ENCODE data around the gene PIM2. TPM values are rescaled to one million over a fixed set of nuclear protein-coding genes. Genes with fewer than 3 reads are reported as not detected.

The PIM2 gene
- total RNA-seq, 1 donor from 2014 or later, result 13.1 TPM

GRCh38 chrX:48942895-48943294, 24.1 kb upstream of the PIM2 start:
- TF ChIP-seq CTCF (conservative IDR thresholded peaks at IDR 0.05; ENCODE audit: low read depth, low read length), result no peak
- no peak overlapping the region for H3K4me3 ChIP-seq (ENCODE audit: low read depth, low read length)
- DNase-seq (ENCODE audit: low read depth), result no peak

- no peak overlapping the region for H3K4me3 ChIP-seq (ENCODE audit: low read depth, low read length)
- DNase-seq (ENCODE audit: low read depth), result no peak
- TF ChIP-seq CTCF (conservative IDR thresholded peaks at IDR 0.05; ENCODE audit: low read depth, low read length), result no peak
These were observed 21.7 kb upstream of the PIM2 start for GRCh38 chrX:48940404-48940955.

GRCh38 chrX:48939524-48940228, 20.9 kb upstream of the PIM2 start:
- H3K4me3 ChIP-seq (ENCODE audit: low read depth, low read length), result no peak overlapping the region
- TF ChIP-seq CTCF (conservative IDR thresholded peaks at IDR 0.05; ENCODE audit: low read depth, low read length), result no peak
- no peak for DNase-seq (ENCODE audit: low read depth)

GRCh38 chrX:48938721-48939425, 20.0 kb upstream of the PIM2 start:
- DNase-seq (ENCODE audit: low read depth), result no peak
- H3K4me3 ChIP-seq (ENCODE audit: low read depth, low read length), result no peak overlapping the region
- no peak for TF ChIP-seq CTCF (conservative IDR thresholded peaks at IDR 0.05; ENCODE audit: low read depth, low read length)

GRCh38 chrX:48937054-48937907, 18.5 kb upstream of the PIM2 start:
- peak; percentile 16 for TF ChIP-seq CTCF (conservative IDR thresholded peaks at IDR 0.05; ENCODE audit: low read depth, low read length)
- DNase-seq (ENCODE audit: low read depth), result no peak
- H3K4me3 ChIP-seq (ENCODE audit: low read depth, low read length), result no peak overlapping the region

GRCh38 chrX:48936429-48937053, 17.7 kb upstream of the PIM2 start:
- TF ChIP-seq CTCF (conservative IDR thresholded peaks at IDR 0.05; ENCODE audit: low read depth, low read length), result no peak

More at GRCh38 chrX:48936429-48937053, 17.7 kb upstream of the PIM2 start:
- DNase-seq (ENCODE audit: low read depth), result no peak
- no peak overlapping the region for H3K4me3 ChIP-seq (ENCODE audit: low read depth, low read length)
